HG03442 (cell line): ENCODE data around the gene UBAC1.
"Not testable (repeated sequence)": the region's sequence is repeated elsewhere in the genome, so short reads cannot be mapped to it uniquely, and the experiment has no call there.

ENCODE experiments used
- ATAC-seq: cut with Tn5 transposase; IDR thresholded peaks from one replicate; pipeline ENCODE4 v1.9.1; 2021; ENCODE audit warnings: mild to moderate bottlenecking, moderate library complexity; ENCODE audit not compliant: unreplicated experiment

The UBAC1 gene

DNA sequence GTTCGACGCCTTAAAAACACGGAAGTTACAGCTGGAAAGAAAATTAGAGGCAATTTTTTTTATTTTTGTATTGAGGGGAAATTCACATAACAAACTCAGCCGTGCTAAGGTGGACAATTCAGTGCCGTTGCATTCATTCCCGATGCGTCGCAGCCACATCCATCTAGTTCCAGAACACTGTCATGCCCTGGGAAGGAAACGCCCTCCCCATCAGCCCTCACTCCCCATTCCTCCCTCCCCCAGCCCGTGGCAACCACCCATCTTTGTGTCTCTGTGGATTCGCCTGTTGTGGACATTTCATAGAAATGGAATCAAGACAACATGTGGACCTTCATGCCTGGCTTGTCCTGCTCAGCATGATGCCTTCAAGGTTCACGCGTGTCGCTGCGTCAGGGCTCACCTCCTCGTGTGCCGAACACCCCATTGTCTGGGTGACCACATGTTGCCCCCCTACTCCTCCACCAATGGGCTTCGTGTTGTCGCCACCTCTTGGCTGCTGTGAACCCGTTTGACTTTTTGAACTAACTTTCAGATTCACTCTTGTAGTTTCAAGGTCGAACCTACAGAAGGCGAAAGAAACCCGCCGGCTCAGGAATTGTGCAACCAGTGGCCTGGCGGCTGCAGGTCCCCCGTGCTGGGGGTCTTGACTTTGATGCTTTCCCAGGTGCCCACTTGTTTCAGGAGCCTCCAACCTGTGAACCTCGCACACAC lies 36.4 kb downstream of the UBAC1 start:
- no peak for ATAC-seq

DNA sequence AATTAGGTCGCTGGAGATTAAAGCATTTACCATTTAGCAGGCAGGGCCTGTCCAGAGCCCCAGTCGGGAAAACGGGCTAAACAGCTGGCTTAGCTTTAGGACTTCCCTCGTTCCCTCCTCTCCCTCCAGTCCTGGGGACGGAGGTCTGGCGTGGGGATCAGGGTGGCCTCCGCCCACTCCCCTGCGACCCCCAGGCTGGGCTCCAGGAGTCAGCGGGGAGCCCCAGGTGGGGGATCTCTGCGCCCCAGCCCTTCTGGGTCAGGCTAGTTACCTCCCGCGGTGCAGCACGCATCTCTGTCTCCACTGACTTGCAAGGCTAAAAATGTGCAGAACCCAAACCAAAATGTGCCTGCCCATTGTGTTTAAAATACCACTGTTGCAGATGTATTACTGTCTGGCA lies 37.7 kb downstream of the UBAC1 start:
- no peak for ATAC-seq

DNA sequence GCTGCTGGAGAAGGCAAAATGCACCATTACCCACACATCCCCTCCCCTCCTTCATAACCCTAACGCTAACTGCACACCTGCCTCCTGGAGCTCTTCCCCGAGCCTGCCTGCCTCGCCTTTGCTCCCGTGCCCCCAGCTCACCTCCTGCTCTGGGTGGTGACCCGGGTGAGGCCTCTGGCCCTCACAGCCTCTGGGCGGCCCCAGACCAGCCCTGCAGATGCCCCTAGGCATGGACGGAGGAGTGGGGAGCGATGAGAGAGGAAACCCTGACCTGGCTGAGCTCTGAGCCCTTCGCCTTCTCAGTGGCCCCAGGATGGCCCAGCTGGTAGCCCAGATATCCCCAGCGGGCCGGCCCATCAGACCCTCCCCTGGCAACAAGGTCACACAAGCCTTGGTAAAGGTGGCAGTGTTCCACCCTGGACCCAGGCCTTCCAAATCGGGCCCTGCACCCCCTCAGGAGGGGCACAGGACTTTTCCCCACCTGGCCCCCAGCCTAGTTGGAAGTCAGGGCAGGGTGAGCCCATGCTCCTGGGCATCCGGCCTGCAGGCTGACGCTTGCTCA lies 39.3 kb downstream of the UBAC1 start:
- ATAC-seq: no peak

DNA sequence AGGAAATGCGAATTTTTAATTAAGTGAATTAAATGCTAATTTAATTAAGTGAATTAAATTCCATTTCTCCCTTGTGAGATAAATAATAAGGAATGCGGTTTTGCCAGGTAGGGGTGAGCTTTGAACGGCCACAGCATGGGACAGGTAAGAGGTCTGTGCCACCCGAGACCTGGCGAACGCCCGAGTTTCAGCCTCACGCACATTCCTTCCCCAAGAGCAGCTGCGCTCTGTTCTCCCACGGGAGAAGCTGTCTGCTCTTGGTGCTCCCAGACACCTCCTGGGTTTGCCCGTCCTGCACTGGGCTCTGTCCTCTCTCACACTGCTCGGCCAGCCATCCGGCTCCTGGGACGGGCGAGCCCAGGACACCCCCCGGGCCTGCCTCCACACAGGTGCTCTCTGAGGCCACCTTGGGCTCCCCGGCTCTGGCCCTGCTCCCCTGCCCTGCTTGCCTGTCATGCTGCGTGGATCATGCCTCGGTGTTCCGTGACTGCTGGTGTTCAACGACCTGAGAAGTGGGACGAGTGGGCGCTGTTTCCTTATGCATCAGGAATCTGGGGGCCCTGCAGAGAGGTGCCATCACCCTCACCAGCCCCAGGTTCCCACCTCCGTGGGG lies 40.1 kb downstream of the UBAC1 start:
- ATAC-seq: no peak

DNA sequence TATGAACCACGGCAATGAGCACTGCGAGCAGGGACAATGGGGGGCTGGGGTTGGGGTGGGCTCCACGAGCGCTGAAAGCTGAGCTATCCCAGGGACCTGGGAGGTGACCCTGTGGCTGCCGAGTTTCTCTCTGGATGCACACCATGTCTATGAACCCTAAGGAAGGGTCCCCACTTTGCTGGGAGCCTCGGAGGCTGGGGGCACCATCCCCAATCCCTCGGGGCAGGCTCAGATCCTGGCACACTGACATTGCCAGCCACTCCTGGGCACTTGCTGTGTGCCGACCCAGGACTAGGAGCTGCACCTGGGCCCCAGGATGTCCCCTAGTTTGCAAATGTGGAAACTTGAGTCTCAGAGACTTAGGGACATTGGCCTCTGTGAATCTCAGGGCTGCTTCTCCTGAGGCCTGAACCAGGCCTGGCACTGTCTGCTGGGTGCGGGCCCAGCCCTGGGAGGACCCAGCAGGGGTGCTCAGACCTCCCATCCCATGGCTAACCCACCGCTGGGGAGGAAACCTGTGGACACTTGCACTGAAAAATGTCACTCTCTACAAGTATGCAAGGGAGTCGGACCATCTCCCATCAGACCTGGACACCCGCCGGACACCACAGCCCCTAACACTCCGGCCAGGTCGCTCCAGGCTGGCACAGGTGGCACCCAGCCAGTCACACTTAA lies 40.8 kb downstream of the UBAC1 start:
- no peak for ATAC-seq

DNA sequence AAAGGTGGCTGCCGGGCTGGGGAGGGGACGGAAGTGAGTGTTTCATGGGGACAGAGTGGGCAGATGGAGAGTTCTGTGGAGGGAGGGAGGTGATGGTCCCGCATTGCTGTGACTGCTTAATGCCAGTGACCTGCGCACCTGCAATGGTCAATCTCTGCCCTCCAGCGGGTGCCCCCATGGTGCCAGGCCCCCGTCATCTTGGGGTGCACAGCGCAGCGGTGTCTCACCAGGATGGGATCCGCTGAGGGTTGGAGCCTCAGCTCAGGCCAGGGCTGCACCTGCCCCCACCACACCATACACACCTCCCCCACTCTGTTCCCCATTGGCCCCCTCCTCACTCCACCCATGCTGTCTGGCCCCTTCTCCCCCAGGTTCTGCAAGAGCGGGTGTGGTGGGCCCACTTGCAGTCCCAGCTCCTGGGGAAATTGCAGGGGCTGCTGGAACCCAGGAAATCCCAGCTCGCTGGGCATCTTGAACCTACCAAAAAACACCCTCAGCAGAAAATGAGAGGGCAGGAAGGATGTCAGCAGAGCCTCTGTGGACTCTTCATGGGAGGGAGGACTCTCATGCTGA lies 41.8 kb downstream of the UBAC1 start:
- ATAC-seq: no peak

DNA sequence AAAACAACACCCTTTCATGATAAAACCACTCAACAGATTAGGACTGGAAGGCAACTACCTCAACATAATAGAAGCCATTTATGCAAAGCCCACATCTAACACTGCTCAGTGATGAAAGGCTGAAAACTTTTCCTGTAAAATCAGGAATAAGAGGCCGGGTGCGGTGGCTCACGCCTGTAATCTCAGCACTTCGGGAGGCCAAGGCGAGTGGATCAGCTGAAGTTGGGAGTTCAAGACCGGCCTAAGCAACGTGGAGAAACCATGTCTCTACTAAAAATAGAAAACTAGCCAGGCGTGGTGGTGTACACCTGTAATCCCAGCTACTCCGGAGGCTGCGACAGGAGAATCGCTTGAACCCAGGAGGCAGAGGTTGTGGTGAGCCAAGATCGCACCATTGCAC lies 44.9 kb downstream of the UBAC1 start:
- ATAC-seq: not testable (repeated sequence)

DNA sequence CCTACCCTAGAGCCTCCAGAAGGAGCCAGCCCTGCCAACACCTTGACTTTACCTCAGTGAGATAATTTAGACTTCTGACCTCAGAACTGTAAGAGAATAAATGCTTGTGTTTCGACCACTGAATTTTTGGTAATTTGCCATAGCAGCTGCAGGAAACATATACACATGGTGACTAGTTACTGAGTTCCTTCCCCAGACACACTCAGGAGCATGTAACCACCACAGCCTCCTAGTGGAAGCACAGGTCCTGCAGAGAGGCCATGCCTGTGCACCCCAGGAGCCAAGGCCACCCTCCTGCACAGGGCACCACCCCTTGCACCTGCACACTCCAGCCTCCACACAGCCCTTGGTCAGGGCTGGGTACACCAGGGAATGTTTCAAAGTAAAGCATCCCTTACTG lies 46.3 kb downstream of the UBAC1 start:
- ATAC-seq: no peak

DNA sequence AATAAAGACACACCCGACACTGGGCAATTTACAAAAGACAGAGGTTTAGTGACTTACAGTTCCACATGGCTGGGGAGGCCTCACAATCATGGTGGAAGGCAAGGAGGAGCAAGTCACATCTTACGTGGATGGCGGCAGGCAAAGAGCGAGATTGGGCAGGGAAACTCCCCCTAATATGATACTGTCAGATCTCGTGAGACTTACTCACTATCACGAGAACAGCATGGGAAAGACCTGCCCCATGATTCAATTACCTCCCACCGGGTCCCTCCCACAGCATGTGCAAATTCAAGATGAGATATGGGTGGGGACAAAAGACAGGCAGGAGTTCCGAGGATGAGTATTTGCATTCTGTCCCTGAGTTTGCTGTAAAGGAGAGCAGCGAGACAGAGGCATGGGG lies 49.9 kb downstream of the UBAC1 start:
- ATAC-seq: not testable (repeated sequence)

DNA sequence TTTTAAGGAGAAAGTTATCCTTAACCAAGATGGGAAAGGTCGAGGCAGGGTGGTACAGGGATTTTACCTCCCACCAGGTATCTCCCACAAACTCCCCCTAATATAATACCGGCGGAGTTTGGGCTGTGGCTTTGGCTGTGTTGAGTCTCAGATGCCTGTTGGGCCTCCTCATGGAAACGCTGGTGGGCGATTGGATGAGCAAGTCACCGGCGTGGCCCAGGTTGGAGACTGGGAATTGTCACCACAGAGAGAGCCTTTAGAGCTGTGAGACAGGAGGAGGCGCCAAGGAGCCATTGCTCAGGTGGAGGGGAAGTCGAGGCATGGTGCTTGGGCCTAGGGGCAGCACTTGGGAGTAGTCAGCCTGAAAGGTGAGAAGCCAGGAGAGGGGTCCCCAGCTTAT lies 50.4 kb downstream of the UBAC1 start:
- no peak for ATAC-seq

DNA sequence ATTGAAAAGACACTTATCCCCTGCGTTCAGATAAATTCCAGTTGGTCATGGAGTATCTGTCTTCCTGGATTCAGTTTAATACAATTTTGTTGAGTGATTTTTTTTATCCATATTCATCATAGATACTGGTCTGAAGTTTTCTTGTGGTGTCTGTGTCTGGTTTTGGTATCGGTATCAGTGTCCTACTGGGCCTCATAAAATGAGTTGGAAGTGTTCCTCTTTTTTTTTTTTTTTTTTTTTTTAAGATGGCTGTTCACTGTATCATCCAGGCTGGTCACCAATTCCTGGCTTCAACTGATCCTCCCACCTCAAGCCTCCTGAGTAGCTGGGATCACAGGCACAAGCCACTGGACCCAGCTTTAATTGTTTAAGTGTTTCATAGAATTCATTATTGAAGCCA lies 51.0 kb downstream of the UBAC1 start:
- ATAC-seq: no peak

DNA sequence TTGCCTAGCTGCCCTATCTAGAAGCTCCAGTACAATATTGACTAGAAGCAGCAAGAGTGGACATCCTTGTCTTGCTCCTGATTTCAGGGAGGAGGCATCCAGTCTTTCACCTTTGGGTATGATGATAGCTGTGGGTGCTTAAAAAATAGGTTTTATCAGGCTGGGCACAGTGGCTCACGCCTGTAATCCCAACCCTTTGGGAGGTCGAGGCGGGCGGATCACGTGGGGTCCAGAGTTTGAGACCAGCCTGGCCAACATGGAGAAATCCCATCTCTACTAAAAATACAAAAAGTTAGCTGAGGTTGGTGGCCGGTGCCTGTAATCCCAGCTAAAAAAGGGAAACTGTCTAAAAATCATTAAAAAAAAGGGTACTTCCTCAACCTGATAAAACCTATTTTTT lies 51.8 kb downstream of the UBAC1 start:
- no peak for ATAC-seq

DNA sequence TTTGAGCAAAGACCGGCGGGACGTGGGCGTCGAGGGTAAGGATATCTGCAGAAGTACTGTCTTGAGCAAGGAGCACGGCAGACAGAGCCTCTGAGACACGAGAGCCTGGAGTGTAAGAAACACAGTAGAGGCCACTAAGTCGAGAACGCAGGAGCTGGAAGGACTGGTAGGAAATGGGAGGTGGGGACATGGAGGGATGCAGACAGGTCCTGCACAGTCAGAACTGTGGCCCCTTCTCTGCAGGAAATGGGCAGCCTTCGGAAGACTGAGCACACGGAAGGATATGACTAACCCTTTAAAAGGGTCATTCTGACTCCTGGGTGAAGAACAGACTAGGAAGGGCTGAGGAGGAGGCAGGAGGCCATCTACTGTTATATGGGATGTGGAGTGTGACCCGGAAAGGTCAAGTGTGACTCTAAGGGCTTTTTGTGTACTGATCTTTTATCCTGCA lies 52.4 kb downstream of the UBAC1 start:
- ATAC-seq: no peak

DNA sequence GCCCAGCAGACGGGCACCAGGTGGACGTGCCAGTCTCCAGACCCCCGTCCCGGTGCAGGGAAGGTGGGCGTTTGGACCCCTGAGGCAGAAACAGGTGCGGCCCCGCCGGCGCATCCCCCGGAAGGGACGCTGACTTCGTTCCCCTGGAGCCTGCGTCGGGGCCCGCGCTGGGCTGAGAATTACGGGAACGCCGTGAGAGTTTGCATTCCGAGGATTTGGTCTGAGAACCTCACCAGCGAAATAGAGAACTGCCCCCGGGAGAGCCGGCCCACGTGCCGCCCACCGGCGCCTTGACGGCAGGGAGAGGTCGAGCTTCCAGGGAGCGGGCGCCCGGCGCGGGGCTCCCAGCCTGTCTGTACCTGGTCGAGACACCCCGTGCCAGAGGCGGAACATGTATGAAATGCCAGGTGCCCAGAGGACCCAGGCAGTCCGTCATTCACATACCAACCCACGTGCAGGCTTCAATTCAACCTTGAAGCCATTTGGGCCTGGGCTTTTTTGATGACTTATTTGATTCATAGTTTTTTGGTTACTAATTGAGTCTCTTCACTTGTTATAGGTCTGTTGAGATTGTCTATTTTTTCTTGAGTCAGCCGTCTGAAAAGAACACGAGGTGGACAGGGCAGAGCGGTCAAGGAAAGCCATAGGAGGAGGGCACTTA lies 53.0 kb downstream of the UBAC1 start:
- no peak for ATAC-seq

DNA sequence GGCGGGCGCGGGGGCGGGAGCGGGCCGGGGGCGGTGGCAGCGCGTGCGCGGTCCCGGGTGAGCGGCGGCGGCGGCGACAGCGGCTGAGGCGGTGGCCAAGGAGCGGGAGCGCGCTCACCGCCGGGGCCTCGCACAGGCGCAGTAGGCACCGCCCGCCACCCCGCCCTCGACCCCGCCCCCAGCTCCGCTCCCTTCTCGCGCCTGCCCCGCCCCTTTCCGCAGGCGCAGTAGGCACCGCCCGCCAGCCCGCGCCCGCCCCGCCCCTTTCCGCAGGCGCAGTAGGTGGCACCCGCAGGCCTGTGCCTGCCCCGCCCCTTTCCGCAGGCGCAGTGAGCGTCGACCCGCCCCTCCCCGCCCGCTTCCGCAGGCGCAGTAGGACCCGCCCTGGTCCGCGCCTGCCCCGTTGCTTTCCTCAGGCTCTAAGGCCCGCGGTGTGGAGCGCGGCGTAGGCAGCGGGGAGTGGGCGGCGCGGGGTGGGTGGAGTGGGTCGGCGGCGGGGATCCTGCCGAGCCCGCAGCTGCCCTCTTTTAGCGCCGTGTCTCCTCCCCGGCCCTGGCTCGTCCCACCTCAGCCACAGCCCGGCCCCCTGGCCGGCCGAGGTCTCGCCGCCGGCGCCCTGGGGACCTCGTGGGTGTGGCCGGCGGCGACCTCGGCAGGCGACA lies 53.6 kb downstream of the UBAC1 start, which contains the start of gene CAMSAP1:
CAMSAP1 (minus strand) TSS at position 116 of the 662 bp plus-strand sequence. CDS start 387 bp downstream, outside the sequence.
- ATAC-seq: peak; percentile 73

DNA sequence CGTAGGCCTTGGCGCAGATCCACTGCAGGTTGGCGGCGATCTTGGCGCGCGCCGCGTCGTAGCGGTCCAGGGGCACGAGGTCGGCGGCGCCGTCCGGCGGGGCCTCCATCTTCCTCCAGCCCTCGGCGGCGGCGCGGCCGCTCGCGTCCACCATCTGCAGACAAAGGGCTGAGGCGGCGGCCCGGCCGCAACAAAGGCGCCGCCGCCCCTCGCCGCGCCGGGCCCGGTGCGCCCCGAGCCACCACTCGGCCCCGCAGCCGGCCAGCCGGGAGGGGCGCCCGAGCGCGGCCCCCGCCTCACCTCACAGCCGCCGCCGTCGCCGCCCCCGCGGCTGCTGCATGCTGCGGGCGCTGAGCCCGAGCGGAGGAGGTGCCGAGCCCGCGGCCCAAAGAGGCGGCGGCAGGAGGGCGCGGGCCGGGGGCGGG lies 54.2 kb downstream of the UBAC1 start:
- ATAC-seq: peak; percentile 7

DNA sequence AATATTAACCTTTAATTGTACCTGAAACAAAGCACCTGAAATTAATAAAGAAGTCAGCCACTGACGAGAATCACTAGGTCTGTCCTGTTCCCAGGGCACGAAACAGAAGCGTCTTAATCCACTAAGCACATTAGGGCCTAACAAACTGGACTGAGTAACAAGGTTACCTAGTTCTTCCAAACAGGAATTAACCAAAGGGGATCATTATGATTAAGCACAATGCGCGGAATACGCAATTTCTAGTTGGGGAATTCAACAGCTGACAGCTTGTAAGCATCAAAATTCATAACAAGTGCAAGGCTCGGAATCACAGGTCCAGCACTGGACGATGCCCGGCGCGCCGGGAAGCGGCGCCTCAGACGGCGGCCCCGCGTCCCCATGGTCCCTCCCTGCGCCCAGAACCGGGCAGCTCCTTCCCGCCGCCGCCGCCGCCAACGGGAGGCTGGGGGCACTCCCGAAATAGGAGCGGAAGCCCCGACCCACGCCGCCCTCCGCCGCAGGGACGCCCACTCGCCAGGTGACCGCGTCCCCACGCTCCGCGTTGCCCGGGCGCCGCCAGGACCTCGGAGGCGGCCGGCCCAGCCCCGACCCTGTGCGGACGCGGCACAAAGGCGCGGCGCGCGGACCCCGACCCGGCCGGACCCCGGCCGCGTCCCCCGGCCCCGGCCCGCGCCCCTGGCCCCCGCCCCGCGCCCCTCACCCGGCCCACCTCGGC lies 54.7 kb downstream of the UBAC1 start:
- no peak for ATAC-seq

DNA sequence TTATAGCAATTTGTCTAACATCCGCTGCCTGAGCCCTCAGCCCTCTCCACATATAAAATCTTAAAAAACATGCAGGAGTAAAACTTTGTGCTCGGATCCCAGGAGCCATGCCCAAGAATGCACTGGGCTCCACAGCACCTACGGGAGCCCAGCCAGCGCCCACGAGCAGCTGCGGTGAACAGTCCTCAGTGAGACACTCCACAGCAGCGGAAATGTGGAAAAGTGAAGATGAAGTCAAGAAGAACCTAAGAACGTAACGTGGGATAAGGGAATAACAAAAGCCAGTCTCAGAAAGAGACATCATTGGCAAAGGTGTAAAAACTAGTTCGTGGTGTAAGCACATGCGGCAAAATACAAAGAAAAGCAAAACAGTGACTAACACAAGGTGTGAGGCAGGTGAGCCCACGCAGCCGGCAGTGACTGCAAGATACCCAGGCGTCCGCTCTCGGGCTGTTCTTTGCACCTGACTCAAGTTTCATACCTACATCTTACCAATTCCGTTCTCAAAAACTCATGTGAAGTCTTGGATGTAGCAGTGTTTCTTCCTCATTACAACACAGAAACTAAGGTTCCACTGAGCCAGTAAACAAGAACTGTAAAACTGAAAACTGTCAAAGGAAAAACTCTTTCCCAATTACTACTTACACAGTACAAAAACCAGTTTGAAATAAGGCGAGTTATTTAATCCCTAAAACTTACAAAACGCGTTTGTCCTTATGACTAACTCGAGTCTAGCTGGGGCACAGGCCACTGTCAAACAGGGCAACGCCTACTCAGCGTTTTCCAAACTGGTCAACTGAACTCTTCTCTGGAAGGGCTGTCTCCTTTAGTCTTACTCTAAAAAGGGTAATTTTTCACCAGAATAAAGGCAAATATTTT lies 55.6 kb downstream of the UBAC1 start:
- ATAC-seq: no peak
